Measurements from ENCODE around the gene PDCD1. TPM values are rescaled to one million over a fixed set of nuclear protein-coding genes. Genes with fewer than 3 reads are reported as not detected.

The PDCD1 gene
- total and polyA plus RNA-seq, 10 of the 15 experiments (the other 5 are each of a cell fraction or from before 2014, with no cell fraction given), result 0.62 to 6.4 (median 2.9) TPM; not detected in 2

GRCh38 chr2:241887806-241888522, 29.3 kb upstream of the PDCD1 start (continued):
- no peak for TF ChIP-seq KLF5 (IDR thresholded peaks at IDR 0.05; ENCODE audit: partially characterized antibody)
- TF ChIP-seq NKRF (conservative IDR thresholded peaks at IDR 0.05), result no peak
- TF ChIP-seq ZBTB40 (IDR thresholded peaks at IDR 0.05; ENCODE audit: borderline replicate concordance), result no peak
- TF ChIP-seq BCL3 (IDR thresholded peaks at IDR 0.05; ENCODE audit: borderline replicate concordance, insufficient read depth, low read depth, low read length, poor library complexity, severe bottlenecking), result no peak
- no peak for TF ChIP-seq NFXL1 (IDR thresholded peaks at IDR 0.05; ENCODE audit: borderline replicate concordance)
- no peak for TF ChIP-seq SRF (IDR thresholded peaks at IDR 0.05; ENCODE audit: low read depth in 2 of 2, low read length in 2 of 2)
- no peak for TF ChIP-seq ZNF217 (IDR thresholded peaks at IDR 0.05)
- no peak for TF ChIP-seq ASH2L (IDR thresholded peaks at IDR 0.05; ENCODE audit: borderline replicate concordance, low read depth)
- no peak for TF ChIP-seq WRNIP1 (IDR thresholded peaks at IDR 0.05; ENCODE audit: borderline replicate concordance, low read depth, low read length)
- no peak for TF ChIP-seq ZBED1 (IDR thresholded peaks at IDR 0.05; ENCODE audit: borderline replicate concordance)
- no peak for TF ChIP-seq MEF2A (IDR thresholded peaks at IDR 0.05; ENCODE audit: insufficient read depth, low read depth, low read length)
